AG09319 (cell line): ENCODE data around the gene LYSMD3.

ENCODE experiments used
- DNase-seq: peaks from one replicate; pipeline ENCODE4 v3.0.0-alpha.2; 2010; ENCODE audit warnings: low read depth; ENCODE audit errors: extremely low read depth
- TF ChIP-seq, protein P1 (sequence below): IDR thresholded peaks from 2 replicates; pipeline ENCODE4 v1.5.1; 2011; ENCODE audit warnings: low read depth, mild to moderate bottlenecking, inconsistent platforms, low read length, moderate library complexity

The LYSMD3 gene

DNA sequence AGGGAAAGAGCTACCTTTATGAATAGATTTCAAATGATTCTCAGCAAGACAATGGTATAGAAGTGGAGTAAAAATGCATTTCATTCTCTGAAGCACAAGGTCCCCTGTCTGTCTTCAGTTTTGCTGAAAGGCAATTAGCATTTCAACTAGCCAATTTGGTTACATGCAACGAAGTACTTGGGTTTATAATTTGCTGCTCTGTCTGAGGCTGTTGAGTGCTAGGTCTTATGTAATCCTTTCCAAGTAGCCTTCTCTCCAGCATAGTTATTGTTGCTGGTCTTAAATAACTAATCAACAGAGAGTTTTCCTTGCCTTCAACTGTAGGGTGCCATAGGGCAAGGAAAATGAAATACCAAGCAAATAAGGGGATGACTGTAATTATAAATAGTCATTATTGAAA lies 33.7 kb upstream of the LYSMD3 start:
- no peak for DNase-seq
- TF ChIP-seq, protein P1, sequence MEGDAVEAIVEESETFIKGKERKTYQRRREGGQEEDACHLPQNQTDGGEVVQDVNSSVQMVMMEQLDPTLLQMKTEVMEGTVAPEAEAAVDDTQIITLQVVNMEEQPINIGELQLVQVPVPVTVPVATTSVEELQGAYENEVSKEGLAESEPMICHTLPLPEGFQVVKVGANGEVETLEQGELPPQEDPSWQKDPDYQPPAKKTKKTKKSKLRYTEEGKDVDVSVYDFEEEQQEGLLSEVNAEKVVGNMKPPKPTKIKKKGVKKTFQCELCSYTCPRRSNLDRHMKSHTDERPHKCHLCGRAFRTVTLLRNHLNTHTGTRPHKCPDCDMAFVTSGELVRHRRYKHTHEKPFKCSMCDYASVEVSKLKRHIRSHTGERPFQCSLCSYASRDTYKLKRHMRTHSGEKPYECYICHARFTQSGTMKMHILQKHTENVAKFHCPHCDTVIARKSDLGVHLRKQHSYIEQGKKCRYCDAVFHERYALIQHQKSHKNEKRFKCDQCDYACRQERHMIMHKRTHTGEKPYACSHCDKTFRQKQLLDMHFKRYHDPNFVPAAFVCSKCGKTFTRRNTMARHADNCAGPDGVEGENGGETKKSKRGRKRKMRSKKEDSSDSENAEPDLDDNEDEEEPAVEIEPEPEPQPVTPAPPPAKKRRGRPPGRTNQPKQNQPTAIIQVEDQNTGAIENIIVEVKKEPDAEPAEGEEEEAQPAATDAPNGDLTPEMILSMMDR, result no peak

GRCh38 chr5:90562341-90562740 lies 33.0 kb upstream of the LYSMD3 start:
- DNase-seq, result no peak
- TF ChIP-seq, protein P1, result no peak

- DNase-seq, result no peak
These were observed 32.4 kb upstream of the LYSMD3 start for GRCh38 chr5:90561766-90562165.

GRCh38 chr5:90560771-90561170 lies 31.4 kb upstream of the LYSMD3 start:
- TF ChIP-seq, protein P1, result no peak

More at GRCh38 chr5:90561766-90562165, 32.4 kb upstream of the LYSMD3 start:
- TF ChIP-seq, protein P1, result no peak

GRCh38 chr5:90558344-90559192 lies 29.2 kb upstream of the LYSMD3 start, which contains the start of gene ADGRV1:
Gene ADGRV1 (plus strand): TSS chr5:90558797. CDS start chr5:90558896, 99 bp downstream.
- no peak for DNase-seq
- TF ChIP-seq, protein P1, result no peak

More at GRCh38 chr5:90560771-90561170, 31.4 kb upstream of the LYSMD3 start:
- DNase-seq, result no peak

DNA sequence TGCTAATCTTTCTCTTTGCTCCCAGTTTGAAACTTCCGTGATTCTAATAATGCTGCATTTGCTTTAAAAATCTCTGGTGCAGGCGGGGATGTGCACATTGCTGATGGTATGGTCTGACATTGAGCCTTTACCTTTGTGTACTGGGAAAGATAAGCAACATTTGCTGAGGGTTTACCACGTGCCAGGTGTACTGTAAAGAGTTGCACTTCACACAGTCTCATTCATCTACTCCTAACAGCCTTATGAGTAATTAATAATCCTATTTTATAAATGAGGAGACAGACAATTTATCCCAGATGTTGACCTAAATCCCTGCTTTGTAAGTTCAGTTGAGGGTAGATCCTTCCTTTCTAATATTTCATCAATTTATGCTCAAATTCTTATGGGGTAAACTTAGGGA lies 28.5 kb upstream of the LYSMD3 start:
- TF ChIP-seq, protein P1, result no peak
- no peak for DNase-seq

DNA sequence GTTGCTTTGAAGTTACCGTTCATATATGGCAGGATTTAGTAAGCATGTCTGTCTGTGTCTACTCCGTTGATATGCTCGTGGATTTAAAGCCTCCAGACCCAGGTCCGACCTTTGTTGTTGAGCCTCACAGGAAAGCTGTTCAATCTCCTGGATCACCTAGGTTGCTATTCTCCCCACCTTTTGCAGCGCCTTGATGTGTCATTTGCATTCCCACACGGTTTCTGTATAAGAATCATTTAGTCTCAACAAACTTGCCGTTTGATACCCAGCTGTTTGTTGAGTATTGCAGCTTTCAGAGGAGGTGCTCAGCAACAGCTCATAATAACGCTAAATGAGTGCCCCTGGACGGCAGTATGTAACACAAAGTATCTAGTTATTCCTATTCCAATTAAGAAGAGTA lies 28.0 kb upstream of the LYSMD3 start:
- DNase-seq, result no peak
- TF ChIP-seq, protein P1, result no peak
